A673 (cell line): ENCODE data around the gene CDH23.

ENCODE experiments used
- EZH2 ChIP-seq: fragments of 200-600 bp; sonication (generic); IDR thresholded peaks from 2 replicates; pipeline ENCODE4 v1.6.1; 2017; ENCODE audit warnings: borderline replicate concordance, low read depth, mild to moderate bottlenecking, mixed read lengths, antibody characterized with exemption, low read length; ENCODE audit not compliant: poor library complexity, severe bottlenecking
- TF ChIP-seq, protein P1 (sequence below): fragments of 300-800, 200-600 bp; sonication (generic); conservative IDR thresholded peaks from 2 replicates; pipeline ENCODE4 v1.5.1; 2017; ENCODE audit warnings: low read depth, mild to moderate bottlenecking, antibody characterized with exemption, low read length, moderate library complexity, mixed read lengths

DNA sequence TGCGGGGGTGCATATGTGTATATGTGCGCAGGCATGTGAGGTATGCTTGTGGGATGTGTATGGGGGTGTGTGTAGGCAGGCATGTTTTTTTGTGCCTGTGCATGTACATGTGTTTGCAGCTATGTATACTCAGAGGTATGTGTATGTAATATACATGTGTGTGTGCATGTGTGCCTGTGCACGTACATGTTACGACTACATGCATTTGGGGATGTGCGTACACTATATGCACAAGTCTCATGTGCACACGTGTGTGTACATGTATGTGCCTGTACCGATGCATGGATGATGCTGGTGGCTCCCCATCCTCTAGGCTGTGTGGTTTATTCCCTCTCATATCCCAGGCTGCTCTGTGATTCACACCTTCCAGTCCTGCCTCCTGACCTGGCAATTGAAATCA, 253.7 kb downstream of the CDH23 start:
- TF ChIP-seq, protein P1, sequence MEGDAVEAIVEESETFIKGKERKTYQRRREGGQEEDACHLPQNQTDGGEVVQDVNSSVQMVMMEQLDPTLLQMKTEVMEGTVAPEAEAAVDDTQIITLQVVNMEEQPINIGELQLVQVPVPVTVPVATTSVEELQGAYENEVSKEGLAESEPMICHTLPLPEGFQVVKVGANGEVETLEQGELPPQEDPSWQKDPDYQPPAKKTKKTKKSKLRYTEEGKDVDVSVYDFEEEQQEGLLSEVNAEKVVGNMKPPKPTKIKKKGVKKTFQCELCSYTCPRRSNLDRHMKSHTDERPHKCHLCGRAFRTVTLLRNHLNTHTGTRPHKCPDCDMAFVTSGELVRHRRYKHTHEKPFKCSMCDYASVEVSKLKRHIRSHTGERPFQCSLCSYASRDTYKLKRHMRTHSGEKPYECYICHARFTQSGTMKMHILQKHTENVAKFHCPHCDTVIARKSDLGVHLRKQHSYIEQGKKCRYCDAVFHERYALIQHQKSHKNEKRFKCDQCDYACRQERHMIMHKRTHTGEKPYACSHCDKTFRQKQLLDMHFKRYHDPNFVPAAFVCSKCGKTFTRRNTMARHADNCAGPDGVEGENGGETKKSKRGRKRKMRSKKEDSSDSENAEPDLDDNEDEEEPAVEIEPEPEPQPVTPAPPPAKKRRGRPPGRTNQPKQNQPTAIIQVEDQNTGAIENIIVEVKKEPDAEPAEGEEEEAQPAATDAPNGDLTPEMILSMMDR: no peak
- TF ChIP-seq EZH2: no peak
